Measurements from ENCODE around the gene PCNT. TPM values are rescaled to one million over a fixed set of nuclear protein-coding genes. Genes with fewer than 3 reads are reported as not detected.

The PCNT gene
- total RNA-seq, 3 donors from 2014 or later, result 20.4 to 36.9 (median 26.1) TPM

DNA sequence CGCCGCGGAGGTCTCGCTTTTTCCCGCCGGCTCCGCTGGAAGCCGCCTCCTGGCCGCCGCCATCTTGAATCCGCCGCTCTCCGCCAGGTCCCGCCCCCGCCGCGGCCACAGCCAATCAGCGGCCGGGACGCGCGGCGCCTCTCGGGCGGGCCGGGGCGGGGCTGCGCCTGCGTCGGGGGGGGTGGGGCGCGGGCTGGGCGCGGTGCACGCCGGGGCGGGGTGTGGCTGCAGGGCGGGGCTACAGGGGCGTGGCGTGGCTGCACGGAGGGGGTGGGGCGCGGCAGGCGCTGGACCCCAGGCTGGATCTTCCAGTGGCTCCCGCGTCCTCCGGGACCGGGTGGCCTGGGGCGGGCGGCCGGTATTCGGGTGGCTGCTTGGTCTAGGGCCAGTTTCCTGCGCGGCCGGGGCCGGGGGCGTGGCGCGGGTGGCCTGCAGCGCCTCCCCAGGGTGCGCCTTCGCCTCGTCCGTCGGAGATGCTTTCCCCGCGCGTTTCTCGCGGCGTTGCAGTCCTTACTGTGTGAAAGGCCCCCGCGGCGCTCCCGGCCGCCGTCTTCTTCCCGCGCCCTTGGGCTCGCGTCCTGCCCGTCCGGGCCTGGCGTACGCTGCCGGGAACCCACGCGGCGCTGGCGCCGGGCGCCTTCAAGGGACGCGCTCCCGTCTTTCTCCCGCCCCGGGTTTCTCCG lies 575 bp downstream of the PCNT start:
- peak; percentile 91 to 93 (median 92) for DNase-seq
- H3K9me3 ChIP-seq, result no peaks in the 10 kb centered on the region
- H3K4me3 ChIP-seq, result peak overlapping the region; percentile 88
- no peaks in the 10 kb centered on the region for H3K36me3 ChIP-seq (ENCODE audit: low read depth)
- intact Hi-C loops (cut with DNase I, micrococcal nuclease), result no loop called here
- peaks cover 21% of the 10 kb centered on the region for H3K4me1 ChIP-seq (ENCODE audit: low read depth)
- peak; percentile 88 for ATAC-seq
- TF ChIP-seq, protein P1, sequence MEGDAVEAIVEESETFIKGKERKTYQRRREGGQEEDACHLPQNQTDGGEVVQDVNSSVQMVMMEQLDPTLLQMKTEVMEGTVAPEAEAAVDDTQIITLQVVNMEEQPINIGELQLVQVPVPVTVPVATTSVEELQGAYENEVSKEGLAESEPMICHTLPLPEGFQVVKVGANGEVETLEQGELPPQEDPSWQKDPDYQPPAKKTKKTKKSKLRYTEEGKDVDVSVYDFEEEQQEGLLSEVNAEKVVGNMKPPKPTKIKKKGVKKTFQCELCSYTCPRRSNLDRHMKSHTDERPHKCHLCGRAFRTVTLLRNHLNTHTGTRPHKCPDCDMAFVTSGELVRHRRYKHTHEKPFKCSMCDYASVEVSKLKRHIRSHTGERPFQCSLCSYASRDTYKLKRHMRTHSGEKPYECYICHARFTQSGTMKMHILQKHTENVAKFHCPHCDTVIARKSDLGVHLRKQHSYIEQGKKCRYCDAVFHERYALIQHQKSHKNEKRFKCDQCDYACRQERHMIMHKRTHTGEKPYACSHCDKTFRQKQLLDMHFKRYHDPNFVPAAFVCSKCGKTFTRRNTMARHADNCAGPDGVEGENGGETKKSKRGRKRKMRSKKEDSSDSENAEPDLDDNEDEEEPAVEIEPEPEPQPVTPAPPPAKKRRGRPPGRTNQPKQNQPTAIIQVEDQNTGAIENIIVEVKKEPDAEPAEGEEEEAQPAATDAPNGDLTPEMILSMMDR (IDR thresholded peaks at IDR 0.05), result no peak

DNA sequence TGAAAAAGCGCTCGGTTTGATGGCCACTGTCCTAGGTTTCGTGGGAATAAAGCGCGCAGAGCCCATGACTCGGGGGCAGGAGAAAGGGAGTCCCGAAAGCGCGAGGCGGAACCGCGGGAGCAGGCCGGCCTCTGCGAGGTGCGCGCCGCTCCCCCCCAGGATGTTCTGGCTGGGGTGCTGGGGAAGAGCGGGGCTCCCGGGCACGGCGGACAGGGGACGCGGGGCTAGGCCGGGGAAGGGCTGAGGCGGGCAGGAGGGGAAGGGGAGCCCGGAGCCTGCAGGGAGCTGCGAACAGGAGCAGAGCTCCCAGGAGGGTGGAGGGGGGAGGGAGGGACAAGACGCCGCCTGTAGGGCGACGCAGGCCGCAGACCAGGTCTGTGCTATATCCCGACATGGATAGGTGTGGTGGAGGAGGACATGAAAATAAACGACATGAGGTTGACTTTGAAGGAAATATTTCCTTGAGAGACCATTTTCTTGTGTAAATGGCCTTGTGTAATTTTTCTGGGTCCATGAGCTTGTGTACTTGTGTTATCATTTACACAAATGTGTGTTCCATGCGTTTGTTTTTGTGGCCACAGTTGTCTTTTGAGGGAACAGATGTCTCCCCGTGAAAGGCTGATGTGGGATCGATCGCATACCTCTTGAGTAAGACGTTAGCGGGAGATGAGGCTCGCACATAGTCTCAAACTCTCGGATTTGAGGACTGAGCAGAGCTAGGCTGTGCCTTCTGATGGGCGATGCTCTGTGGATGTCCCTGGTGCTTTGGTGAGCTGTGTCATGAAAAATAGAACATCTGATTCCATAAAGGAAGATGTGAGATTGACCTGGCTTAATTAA lies 1.3 kb downstream of the PCNT start:
- TF ChIP-seq, protein P1 (IDR thresholded peaks at IDR 0.05), result no peak
- peaks cover 21% of the 10 kb centered on the region for H3K4me1 ChIP-seq (ENCODE audit: low read depth)
- intact Hi-C loops (cut with DNase I, micrococcal nuclease), result no loop called here
- peak; percentile 32 for ATAC-seq
- no peaks in the 10 kb centered on the region for H3K9me3 ChIP-seq
- no peaks in the 10 kb centered on the region for H3K36me3 ChIP-seq (ENCODE audit: low read depth)
- DNase-seq, result peak; percentile 58 to 76 (median 71)
- H3K4me3 ChIP-seq, result peak overlapping the region; percentile 88

DNA sequence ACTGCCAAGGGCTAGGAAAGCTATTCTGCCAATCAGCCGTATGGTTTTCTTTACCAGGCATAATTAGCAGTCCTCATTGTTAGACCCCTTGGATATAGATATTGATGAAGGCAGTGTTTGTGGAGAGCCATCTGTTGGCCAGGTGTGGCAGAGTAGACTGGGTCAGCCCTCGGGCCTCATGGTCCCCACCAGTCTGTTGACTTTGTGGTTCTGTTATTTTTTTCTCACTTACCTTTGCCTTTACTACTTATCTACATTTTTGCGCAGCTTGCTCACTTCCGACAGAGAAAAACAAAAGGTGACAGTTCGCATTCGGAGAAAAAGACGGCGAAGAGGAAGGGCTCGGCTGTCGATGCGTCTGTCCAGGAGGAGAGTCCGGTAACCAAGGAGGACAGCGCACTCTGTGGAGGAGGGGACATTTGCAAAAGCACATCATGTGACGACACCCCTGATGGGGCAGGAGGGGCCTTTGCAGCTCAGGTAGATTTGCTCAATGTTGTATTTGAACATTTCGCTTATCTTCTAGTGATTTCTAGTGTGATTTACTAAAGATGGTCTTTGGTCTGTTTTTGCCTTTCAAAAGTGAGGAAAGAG lies 2.3 kb downstream of the PCNT start:
- ATAC-seq (no peak), DNase-seq (peak in 1 of 3 donors; percentile 12)
- no peaks in the 10 kb centered on the region for H3K9me3 ChIP-seq
- H3K4me1 ChIP-seq (ENCODE audit: low read depth), result peaks cover 21% of the 10 kb centered on the region
- H3K4me3 ChIP-seq, result no peak overlapping the region
- TF ChIP-seq, protein P1 (IDR thresholded peaks at IDR 0.05), result no peak
- intact Hi-C loops (cut with DNase I, micrococcal nuclease), result no loop called here
- no peaks in the 10 kb centered on the region for H3K36me3 ChIP-seq (ENCODE audit: low read depth)

DNA sequence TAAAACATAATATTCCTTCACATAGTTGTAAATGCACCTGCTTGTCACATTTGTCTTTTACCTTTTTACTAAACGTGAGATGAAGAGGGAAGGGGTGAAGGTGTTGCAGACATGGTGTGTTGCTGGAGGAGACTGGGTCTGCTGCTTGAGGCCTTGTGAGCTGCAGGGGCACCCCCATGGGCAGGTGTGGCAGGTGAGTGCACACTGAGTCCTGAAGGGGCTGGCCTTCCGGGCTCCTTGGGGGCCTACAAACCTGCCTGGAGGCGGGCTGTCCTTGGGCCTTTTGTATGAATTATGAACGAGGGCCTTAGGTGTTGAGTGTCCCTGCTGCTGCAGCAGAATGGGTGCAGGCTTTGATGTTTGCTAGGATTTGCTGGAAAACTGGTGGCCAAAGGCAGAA lies 3.8 kb downstream of the PCNT start:
- intact Hi-C loops (cut with DNase I, micrococcal nuclease), result no loop called here
- DNase-seq, result no peak
- no peak for ATAC-seq
- TF ChIP-seq, protein P1 (IDR thresholded peaks at IDR 0.05), result no peak
- H3K4me1 ChIP-seq (ENCODE audit: low read depth), result peaks cover 11% of the 10 kb centered on the region
- H3K36me3 ChIP-seq (ENCODE audit: low read depth), result no peaks in the 10 kb centered on the region
- H3K4me3 ChIP-seq, result no peak overlapping the region
- H3K9me3 ChIP-seq, result no peaks in the 10 kb centered on the region

DNA sequence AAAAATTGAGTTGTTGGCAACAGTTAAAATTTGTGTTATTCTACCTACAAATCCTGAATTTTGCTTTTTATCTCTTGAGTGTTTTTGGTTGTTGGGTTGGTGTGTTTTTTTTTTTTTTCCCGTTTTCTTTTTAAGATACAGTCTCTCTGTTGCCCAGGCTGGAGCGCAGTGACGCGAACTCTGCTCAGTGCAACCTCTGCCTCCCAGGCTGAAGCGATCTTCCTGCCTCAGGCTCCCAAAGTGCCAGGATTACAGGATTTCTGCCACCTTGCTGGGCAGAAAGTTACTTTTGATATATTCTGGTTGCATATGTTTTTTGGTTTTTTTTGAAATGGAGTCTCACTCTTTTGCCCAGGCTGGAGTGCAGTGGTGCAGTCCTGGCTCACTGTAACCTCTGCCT lies 4.2 kb downstream of the PCNT start:
- DNase-seq, result no peak
- TF ChIP-seq, protein P1 (IDR thresholded peaks at IDR 0.05), result no peak
- ATAC-seq, result no peak
- H3K9me3 ChIP-seq, result no peaks in the 10 kb centered on the region
- no peak overlapping the region for H3K4me3 ChIP-seq
- H3K4me1 ChIP-seq (ENCODE audit: low read depth), result peaks cover 10% of the 10 kb centered on the region
- intact Hi-C loops (cut with DNase I, micrococcal nuclease), result no loop called here
- no peaks in the 10 kb centered on the region for H3K36me3 ChIP-seq (ENCODE audit: low read depth)
